ENCODE data around the gene MAPK4. TPM values are rescaled to one million over a fixed set of nuclear protein-coding genes. Genes with fewer than 3 reads are reported as not detected.
"Not testable (repeated sequence)": the region's sequence is repeated elsewhere in the genome, so short reads cannot be mapped to it uniquely, and the experiment has no call there.

Gene MAPK4
- total RNA-seq, 1 donor from 2014 or later = not detected

- Mint-ChIP-seq H3K4me1 (no peaks in the 10 kb centered on the region), H3K27me3 (peaks cover 61% of the 10 kb centered on the region), H3K36me3 (ENCODE audit: low read depth) (no peaks in the 10 kb centered on the region), H3K4me3 (peak overlapping the region; percentile 43), H3K27ac (no peak overlapping the region), H3K9me3 (peaks cover 2% of the 10 kb centered on the region)
- intact Hi-C loops (cut with micrococcal nuclease) = no loop called here
- peak; percentile 59 for DNase-seq
These were observed 1.1 kb downstream of the MAPK4 start for GRCh38 chr18:50560681-50561629.

DNA sequence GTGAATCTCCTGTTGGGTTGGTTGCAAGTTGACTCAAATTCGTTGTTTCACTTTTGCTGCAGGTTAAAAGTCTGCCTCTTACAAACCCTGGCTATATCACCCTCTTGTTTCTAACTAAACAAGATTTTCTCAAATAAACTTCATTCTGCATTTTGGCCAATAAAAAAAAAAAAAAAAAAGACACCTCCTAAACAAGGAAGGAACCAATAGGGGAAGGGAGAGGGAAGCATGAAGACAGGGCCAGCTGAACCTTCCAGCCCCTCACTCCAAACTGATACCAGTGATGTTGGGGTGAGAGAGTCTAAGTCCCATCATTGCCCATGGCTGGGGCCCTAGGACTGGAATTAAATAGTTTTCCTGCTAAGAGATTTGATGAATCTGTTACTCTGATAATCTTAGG, 2.4 kb downstream of the MAPK4 start:
- intact Hi-C loops (cut with micrococcal nuclease); H3K27ac Mint-ChIP-seq; H3K4me1 Mint-ChIP-seq; H3K4me3 Mint-ChIP-seq; H3K36me3 Mint-ChIP-seq (ENCODE audit: low read depth); DNase-seq; H3K9me3 Mint-ChIP-seq: not testable (repeated sequence)
- peaks cover 53% of the 10 kb centered on the region for H3K27me3 Mint-ChIP-seq

DNA sequence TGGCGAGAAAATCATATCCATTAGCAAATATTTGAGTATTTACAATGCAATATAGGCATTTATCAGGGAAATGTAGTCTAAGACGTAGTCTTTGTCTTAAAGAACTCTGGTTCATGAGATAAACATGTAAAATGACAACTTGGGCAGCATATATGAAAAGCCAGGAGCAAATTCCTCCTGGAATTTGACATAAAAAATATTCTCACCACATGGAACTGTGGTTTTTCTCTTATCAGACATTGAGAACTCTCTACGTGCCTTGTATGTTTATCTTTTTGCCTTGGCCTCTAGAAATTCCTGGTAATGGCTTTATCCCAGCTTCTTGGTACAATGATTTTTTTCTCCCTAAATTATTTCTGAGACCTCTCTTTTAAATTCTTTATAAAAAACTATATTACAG, 2.8 kb downstream of the MAPK4 start:
- Mint-ChIP-seq H3K36me3 (ENCODE audit: low read depth) (no peaks in the 10 kb centered on the region), H3K27me3 (peaks cover 49% of the 10 kb centered on the region), H3K9me3 (no peaks in the 10 kb centered on the region), H3K4me1 (no peaks in the 10 kb centered on the region), H3K27ac (no peak overlapping the region), H3K4me3 (no peak overlapping the region)
- DNase-seq = no peak
- intact Hi-C loops (cut with micrococcal nuclease) = no loop called here

DNA sequence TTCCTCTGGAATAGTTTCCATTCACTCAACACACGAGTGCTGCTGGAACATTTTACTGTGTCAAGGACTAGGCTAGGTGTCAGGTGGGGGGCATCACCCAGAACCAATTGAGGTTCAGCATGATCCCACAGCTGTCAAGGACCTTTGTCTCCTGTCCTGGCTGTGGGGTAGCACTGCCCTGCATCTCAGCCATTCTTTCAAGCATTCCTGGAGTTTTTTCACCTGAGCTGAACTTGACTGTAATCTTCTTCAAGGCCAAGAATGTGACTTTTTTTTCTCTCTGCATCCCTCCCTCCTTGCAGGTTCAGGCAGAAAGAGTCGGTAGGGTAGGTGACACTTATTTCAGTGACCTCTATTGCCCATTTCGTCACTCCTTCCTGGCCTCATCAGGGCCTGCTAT, 3.5 kb downstream of the MAPK4 start:
- Mint-ChIP-seq H3K9me3 (no peaks in the 10 kb centered on the region), H3K27ac (no peak overlapping the region), H3K4me1 (no peaks in the 10 kb centered on the region), H3K4me3 (no peak overlapping the region), H3K36me3 (ENCODE audit: low read depth) (no peaks in the 10 kb centered on the region), H3K27me3 (peaks cover 43% of the 10 kb centered on the region)
- DNase-seq = no peak
- intact Hi-C loops (cut with micrococcal nuclease) = no loop called here

DNA sequence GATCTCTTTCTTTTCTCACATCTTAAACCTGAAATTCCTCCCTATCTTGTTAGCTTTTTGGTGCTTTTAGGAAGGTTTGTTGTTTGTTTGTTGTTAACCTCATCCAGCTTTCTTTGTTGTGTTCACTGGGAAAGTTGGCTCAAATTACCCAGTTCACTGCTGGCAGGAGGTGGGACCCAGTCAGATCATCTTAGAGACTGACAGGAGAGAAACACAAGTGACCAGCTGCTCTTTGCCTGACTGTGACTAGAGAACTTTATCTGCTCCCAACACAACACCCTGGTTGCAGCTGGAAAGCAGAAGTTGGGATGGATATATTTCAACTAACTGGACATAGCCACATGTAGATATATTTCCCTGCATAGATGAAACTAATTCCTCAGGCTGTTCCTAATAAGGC, 10.0 kb downstream of the MAPK4 start:
- Mint-ChIP-seq H3K36me3 (ENCODE audit: low read depth) (no peaks in the 10 kb centered on the region), H3K27ac (no peak overlapping the region), H3K4me1 (no peaks in the 10 kb centered on the region), H3K4me3 (no peak overlapping the region), H3K9me3 (no peaks in the 10 kb centered on the region), H3K27me3 (peaks cover 20% of the 10 kb centered on the region)
- intact Hi-C loops (cut with micrococcal nuclease) = no loop called here
- DNase-seq = no peak

GRCh38 chr18:50571606-50572005, 11.7 kb downstream of the MAPK4 start:
- peaks cover 18% of the 10 kb centered on the region for H3K27me3 Mint-ChIP-seq
- intact Hi-C loops (cut with micrococcal nuclease) = no loop called here
- H3K9me3 Mint-ChIP-seq = no peaks in the 10 kb centered on the region
- H3K4me3 Mint-ChIP-seq = no peak overlapping the region
- no peaks in the 10 kb centered on the region for H3K4me1 Mint-ChIP-seq
- no peak for DNase-seq
- no peak overlapping the region for H3K27ac Mint-ChIP-seq
- no peaks in the 10 kb centered on the region for H3K36me3 Mint-ChIP-seq (ENCODE audit: low read depth)

- H3K36me3 Mint-ChIP-seq (ENCODE audit: low read depth); H3K27ac Mint-ChIP-seq; H3K9me3 Mint-ChIP-seq; intact Hi-C loops (cut with micrococcal nuclease); H3K4me3 Mint-ChIP-seq; H3K4me1 Mint-ChIP-seq; DNase-seq: not testable (repeated sequence)
- H3K27me3 Mint-ChIP-seq = peaks cover 18% of the 10 kb centered on the region
These were observed 13.3 kb downstream of the MAPK4 start for GRCh38 chr18:50573196-50573595.

- no peak overlapping the region for H3K4me3 Mint-ChIP-seq
- H3K4me1 Mint-ChIP-seq = no peaks in the 10 kb centered on the region
- DNase-seq = no peak
- peaks cover 16% of the 10 kb centered on the region for H3K27me3 Mint-ChIP-seq
- H3K9me3 Mint-ChIP-seq = no peaks in the 10 kb centered on the region
- intact Hi-C loops (cut with micrococcal nuclease) = no loop called here
- H3K27ac Mint-ChIP-seq = no peak overlapping the region
- no peaks in the 10 kb centered on the region for H3K36me3 Mint-ChIP-seq (ENCODE audit: low read depth)
These were observed 13.8 kb downstream of the MAPK4 start for GRCh38 chr18:50573679-50574078.

GRCh38 chr18:50578030-50578429, 18.1 kb downstream of the MAPK4 start:
- Mint-ChIP-seq H3K9me3 (no peaks in the 10 kb centered on the region), H3K27me3 (peaks cover 2% of the 10 kb centered on the region), H3K4me1 (no peaks in the 10 kb centered on the region), H3K36me3 (ENCODE audit: low read depth) (no peaks in the 10 kb centered on the region), H3K4me3 (no peak overlapping the region), H3K27ac (no peak overlapping the region)
- DNase-seq = no peak
- intact Hi-C loops (cut with micrococcal nuclease) = no loop called here

DNA sequence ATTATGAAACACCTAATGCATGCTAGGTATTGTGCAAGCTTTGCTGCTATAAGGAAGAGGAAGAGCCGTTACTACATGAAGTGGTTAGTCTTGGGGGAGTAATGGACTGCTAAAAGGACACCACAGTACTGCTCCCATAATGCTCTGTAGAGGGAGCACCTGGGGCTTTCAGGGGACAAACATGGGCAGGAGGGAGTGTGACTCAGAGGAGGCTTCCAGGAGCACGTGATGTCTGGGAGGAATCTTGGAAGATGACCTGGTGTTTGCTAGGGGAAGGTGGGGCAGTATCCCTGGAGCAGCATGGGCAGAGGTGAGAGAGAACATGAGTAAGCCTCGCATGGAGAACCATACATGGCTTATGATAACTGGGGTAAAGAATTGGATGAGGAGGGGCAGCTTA, 18.8 kb downstream of the MAPK4 start:
- H3K27me3 Mint-ChIP-seq = no peaks in the 10 kb centered on the region
- no peak overlapping the region for H3K4me3 Mint-ChIP-seq
- no peaks in the 10 kb centered on the region for H3K4me1 Mint-ChIP-seq
- intact Hi-C loops (cut with micrococcal nuclease) = no loop called here
- no peak overlapping the region for H3K27ac Mint-ChIP-seq
- no peaks in the 10 kb centered on the region for H3K9me3 Mint-ChIP-seq
- H3K36me3 Mint-ChIP-seq (ENCODE audit: low read depth) = no peaks in the 10 kb centered on the region
- no peak for DNase-seq

- Mint-ChIP-seq H3K27me3 (no peaks in the 10 kb centered on the region), H3K4me3 (no peak overlapping the region), H3K27ac (no peak overlapping the region), H3K9me3 (no peaks in the 10 kb centered on the region), H3K4me1 (no peaks in the 10 kb centered on the region), H3K36me3 (ENCODE audit: low read depth) (no peaks in the 10 kb centered on the region)
- DNase-seq = no peak
- intact Hi-C loops (cut with micrococcal nuclease) = no loop called here
These were observed 19.3 kb downstream of the MAPK4 start for GRCh38 chr18:50579061-50579774.

DNA sequence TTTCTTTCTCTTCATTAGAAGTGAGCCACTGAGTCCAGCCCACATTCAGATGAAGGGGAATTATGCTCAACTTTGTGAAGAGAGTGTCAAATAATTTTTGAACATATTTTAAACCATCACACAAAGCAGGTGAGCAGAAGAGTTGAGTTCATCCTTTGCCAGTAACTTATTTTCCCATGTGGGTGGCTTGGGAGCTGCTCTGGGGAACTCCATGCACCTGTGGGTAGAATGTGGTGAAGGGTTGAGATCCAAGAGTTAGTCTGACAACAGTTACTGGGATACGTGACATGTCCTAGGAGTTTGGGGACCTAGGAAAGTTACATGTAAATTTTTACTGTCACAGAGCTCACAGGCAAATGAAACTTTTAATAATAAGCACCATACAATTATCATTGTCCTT, 21.6 kb downstream of the MAPK4 start:
- Mint-ChIP-seq H3K27me3 (no peaks in the 10 kb centered on the region), H3K4me3 (no peak overlapping the region), H3K27ac (no peak overlapping the region), H3K4me1 (no peaks in the 10 kb centered on the region), H3K36me3 (ENCODE audit: low read depth) (no peaks in the 10 kb centered on the region), H3K9me3 (peaks cover 5% of the 10 kb centered on the region)
- intact Hi-C loops (cut with micrococcal nuclease) = no loop called here
- DNase-seq = no peak

- Mint-ChIP-seq H3K27me3 (no peaks in the 10 kb centered on the region), H3K27ac (no peak overlapping the region), H3K9me3 (peaks cover 5% of the 10 kb centered on the region), H3K4me3 (no peak overlapping the region), H3K36me3 (ENCODE audit: low read depth) (no peaks in the 10 kb centered on the region), H3K4me1 (no peaks in the 10 kb centered on the region)
- intact Hi-C loops (cut with micrococcal nuclease) = no loop called here
- DNase-seq = no peak
These were observed 22.6 kb downstream of the MAPK4 start for GRCh38 chr18:50582500-50582899.

DNA sequence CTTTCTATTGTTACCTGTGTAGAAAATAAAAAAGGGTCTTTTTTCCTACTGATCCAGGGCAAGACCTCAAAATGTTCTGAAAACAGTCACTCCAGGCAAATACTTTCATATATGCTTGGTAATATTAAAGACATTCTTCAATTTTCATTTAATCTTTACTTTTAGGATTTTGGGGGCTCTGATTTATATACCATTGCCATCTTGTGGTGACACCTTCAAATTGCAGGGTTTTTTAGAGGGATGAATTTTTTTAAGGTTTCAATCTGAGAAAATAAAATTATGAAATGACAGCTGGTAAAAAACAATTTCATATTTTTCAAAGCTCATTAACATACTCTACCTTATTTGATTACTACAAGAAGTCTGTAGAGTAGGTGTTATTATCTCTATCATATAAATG, 26.8 kb downstream of the MAPK4 start:
- DNase-seq = no peak
- Mint-ChIP-seq H3K4me3 (no peak overlapping the region), H3K27me3 (no peaks in the 10 kb centered on the region), H3K4me1 (no peaks in the 10 kb centered on the region), H3K36me3 (ENCODE audit: low read depth) (no peaks in the 10 kb centered on the region), H3K27ac (no peak overlapping the region), H3K9me3 (peaks cover 5% of the 10 kb centered on the region)
- intact Hi-C loops (cut with micrococcal nuclease) = no loop called here
